PC-3 (cell line): Measurements from ENCODE around the gene MC1R. TPM values are rescaled to one million over a fixed set of nuclear protein-coding genes. Genes with fewer than 3 reads are reported as not detected.
A peak's percentile ranks its signal among the peaks of the same experiment; 100 is the strongest.

Experiments used
- ATAC-seq: fragments of 200-7000 bp; cut with Tn5 transposase; 2 replicates; pipeline ENCODE4 v1.9.1; 2020; ENCODE audit warnings: mild to moderate bottlenecking, moderate library complexity
- BruUV-seq: library from RNA; stranded (reverse); fragments of 400-500 nt; replicated peaks from 2 replicates; lab custom pipeline; 2021; lab: Mats Ljungman, UMichigan
- CTCF ChIA-PET: fragments of 300-600 bp; sonication (Branson Sonifier 250); formaldehyde crosslinking; loops from one replicate; lab custom pipeline; 2022; ENCODE audit warnings: antibody characterized with exemption; lab: Charles Lee
- POLR2A ChIA-PET: fragments of 300-600 bp; sonication (Branson Sonifier 250); formaldehyde crosslinking; loops from one replicate; lab custom pipeline; 2022; ENCODE audit warnings: antibody characterized with exemption; ENCODE audit not compliant: unreplicated experiment; lab: Charles Lee
- DNase-seq: peaks from one replicate; pipeline ENCODE4 v3.0.0-alpha.2; 2015
- H2AFZ ChIP-seq: fragments of 300-600 bp; sonication (generic); 2 replicates; pipeline ENCODE4 v1.6.0; 2016; ENCODE audit warnings: antibody characterized with exemption, low read length
- H3F3A ChIP-seq: fragments of 300-600 bp; sonication (generic); one replicate; pipeline ENCODE4 v1.6.0; 2017; ENCODE audit warnings: antibody characterized with exemption, low read length, control low read depth, mild to moderate bottlenecking; ENCODE audit not compliant: unreplicated experiment
- H3K27ac ChIP-seq: fragments of 300-600 bp; sonication (generic); 2 replicates; pipeline ENCODE4 v1.5.1; 2016; ENCODE audit warnings: mild to moderate bottlenecking, low read length
- H3K27me3 ChIP-seq: fragments of 300-600 bp; sonication (generic); 2 replicates; pipeline ENCODE4 v1.6.1; 2016; ENCODE audit warnings: low read length, mixed read lengths
- H3K36me3 ChIP-seq: fragments of 300-600 bp; sonication (generic); 2 replicates; pipeline ENCODE4 v1.6.1; 2016; ENCODE audit warnings: low read depth, mixed run types, low read length, mixed read lengths
- H3K4me1 ChIP-seq: fragments of 300-600 bp; sonication (generic); 2 replicates; pipeline ENCODE4 v1.5.1; 2016; ENCODE audit warnings: low read length; ENCODE audit not compliant: insufficient read depth
- H3K4me2 ChIP-seq: fragments of 300-600 bp; sonication (generic); 2 replicates; pipeline ENCODE4 v1.6.0; 2016; ENCODE audit warnings: low read length
- H3K4me3 ChIP-seq: fragments of 300-600 bp; sonication (generic); 2 replicates; pipeline ENCODE4 v1.5.1; 2016; ENCODE audit warnings: mild to moderate bottlenecking, low read length, mixed read lengths
- H3K79me2 ChIP-seq: fragments of 300-600 bp; sonication (generic); 2 replicates; pipeline ENCODE4 v1.6.1; 2017; ENCODE audit warnings: low read length, mixed read lengths
- H3K9ac ChIP-seq: fragments of 300-600 bp; sonication (generic); 2 replicates; pipeline ENCODE4 v1.6.0; 2016; ENCODE audit warnings: mild to moderate bottlenecking, low read length
- H3K9me2 ChIP-seq: fragments of 300-600 bp; sonication (generic); replicated peaks from 2 replicates; pipeline ENCODE4 v1.6.1; 2016; ENCODE audit warnings: mixed run types, low read length, mixed read lengths
- H3K9me3 ChIP-seq: fragments of 300-600 bp; sonication (generic); 2 replicates; pipeline ENCODE4 v1.6.1; 2016; ENCODE audit warnings: low read length, mixed read lengths
- H4K20me1 ChIP-seq: fragments of 300-600 bp; sonication (generic); 2 replicates; pipeline ENCODE4 v1.6.1; 2016; ENCODE audit warnings: low read length, mixed read lengths
- CTCF ChIP-seq: fragments of 300-600 bp; sonication (generic); conservative IDR thresholded peaks from 2 replicates; pipeline ENCODE4 v1.5.1; 2017; ENCODE audit warnings: antibody characterized with exemption, low read depth, mild to moderate bottlenecking, low read length
- EZH2 ChIP-seq: fragments of 300-600 bp; sonication (generic); IDR thresholded peaks from one replicate; pipeline ENCODE4 v1.6.1; 2017; ENCODE audit warnings: antibody characterized with exemption, mild to moderate bottlenecking, low read length; ENCODE audit not compliant: unreplicated experiment
- EZH2phosphoT487 ChIP-seq: fragments of 300-600 bp; sonication (generic); IDR thresholded peaks from 2 replicates; pipeline ENCODE4 v1.6.1; 2018; ENCODE audit warnings: mild to moderate bottlenecking, antibody characterized with exemption, low read length, borderline replicate concordance
- intact Hi-C: fragments of 100-400 bp; cut with micrococcal nuclease; formaldehyde crosslinking; loops from 2 replicates; pipeline ENCODE4 v1.9.0; 2023
- total RNA-seq: library from RNA; depleted of rRNA; stranded (reverse); fragments of >200 nt; gene quantifications from 2 replicates; pipeline ENCODE4 v1.2.3, GENCODE V29; 2014

MC1R gene
- total RNA-seq, 1 experiment from 2014 or later, result 4.2 TPM

DNA sequence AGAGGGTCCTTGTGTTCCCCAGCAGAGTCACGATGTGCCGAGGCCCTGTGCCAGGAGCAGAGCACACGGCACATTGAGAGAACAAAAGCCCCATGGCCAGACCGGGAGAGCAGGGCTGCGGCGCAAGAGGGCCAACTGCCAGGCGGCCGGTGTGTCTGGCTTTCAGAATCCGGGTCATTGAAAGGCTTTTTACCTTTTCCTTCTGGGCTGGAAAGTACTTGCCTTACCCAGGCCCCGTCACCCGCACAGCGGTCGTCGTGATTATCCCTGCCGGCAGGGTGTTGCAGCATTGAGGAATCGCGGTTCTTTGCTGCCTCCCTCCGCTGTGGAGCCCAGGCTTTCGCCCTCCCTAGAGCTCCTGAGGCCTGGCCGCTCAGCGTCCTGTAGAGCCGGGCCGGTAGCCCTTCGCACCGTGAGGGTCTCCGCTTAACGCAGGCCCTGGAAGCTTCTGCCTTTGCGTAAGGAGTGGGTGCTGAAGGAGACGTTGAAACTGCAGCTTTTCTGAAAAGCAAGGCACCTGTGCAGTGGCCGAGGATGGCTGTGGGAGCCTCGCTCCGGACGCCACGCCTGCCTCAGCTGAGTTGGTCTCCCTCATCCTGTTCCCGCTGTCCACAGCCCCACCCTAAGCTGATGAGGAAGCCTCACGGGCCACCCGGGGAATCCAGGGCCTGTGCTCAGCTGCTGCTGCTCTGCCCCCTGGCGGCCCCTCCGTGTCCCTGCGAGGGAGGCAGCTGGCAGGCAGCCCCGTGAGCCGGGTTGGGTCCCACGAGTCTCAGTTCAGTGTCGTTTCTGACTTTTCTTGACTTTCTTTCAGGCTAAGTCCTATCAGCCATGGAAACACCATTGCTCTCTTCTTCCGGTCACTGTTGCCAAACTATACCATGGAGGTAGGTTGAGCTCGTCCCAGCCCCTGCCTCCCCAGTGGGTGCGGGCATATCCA is 8.6 kb upstream of the MC1R start:
- H3K4me1 ChIP-seq, result no peaks in the 10 kb centered on the region
- H3K4me2 ChIP-seq, result no peak overlapping the region
- BruUV-seq, result no TSS peak
- DNase-seq (peak; percentile 53), ATAC-seq (peak; percentile 80)
- POLR2A ChIA-PET, result no interaction called here
- no peaks in the 10 kb centered on the region for H3K79me2 ChIP-seq
- no peak overlapping the region for H3K9ac ChIP-seq
- H2AFZ ChIP-seq, result no peak overlapping the region
- no peak overlapping the region for H3K4me3 ChIP-seq
- H4K20me1 ChIP-seq, result no peaks in the 10 kb centered on the region
- H3K9me2 ChIP-seq, result no peaks in the 10 kb centered on the region
- TF ChIP-seq EZH2, result no peak
- TF ChIP-seq CTCF, result peak; percentile 73
- intact Hi-C loops, result no loop called here
- H3K36me3 ChIP-seq, result peaks cover 23% of the 10 kb centered on the region
- no peak overlapping the region for H3K27ac ChIP-seq
- H3K27me3 ChIP-seq, result no peaks in the 10 kb centered on the region
- H3K9me3 ChIP-seq, result no peaks in the 10 kb centered on the region
- CTCF ChIA-PET, result no interaction called here
- H3F3A ChIP-seq, result no peaks in the 10 kb centered on the region

DNA sequence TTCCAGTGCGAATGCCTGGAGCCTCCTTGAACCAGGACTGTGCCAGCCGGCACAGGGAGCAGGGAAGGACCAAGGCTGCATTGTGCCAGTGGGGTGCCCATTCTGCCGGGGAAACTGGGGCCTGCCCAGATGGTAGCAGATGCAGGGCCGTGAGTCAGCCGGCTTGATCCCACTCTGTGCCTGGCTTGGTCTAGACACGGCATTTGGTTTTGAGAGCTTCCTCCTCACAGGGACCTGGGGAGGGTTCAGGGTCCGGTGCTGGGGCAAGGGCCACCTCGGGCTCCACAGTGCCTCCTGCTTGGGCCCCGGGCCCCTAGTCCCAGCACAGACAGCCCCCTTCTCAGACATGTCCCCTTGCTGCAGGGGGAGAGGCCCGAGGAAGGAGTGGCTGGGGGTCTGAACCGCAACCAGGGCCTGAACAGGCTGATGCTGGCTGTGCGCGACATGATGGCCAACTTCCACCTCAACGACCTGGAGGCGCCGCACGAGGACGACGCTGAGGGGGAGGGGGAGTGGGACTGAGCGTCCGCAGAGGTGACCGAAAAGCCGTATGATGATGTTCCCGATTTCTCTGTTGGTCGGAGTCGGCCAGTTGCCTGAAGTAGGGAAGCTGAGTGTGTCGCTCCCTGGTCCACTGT is 7.8 kb upstream of the MC1R start:
- no peak overlapping the region for H3K4me2 ChIP-seq
- H3F3A ChIP-seq, result no peaks in the 10 kb centered on the region
- no peaks in the 10 kb centered on the region for H3K4me1 ChIP-seq
- H3K27ac ChIP-seq, result no peak overlapping the region
- H3K9ac ChIP-seq, result no peak overlapping the region
- ATAC-seq (no peak), DNase-seq (no peak)
- no peaks in the 10 kb centered on the region for H3K27me3 ChIP-seq
- CTCF ChIA-PET, result no interaction called here
- H2AFZ ChIP-seq, result no peak overlapping the region
- H3K79me2 ChIP-seq, result no peaks in the 10 kb centered on the region
- H3K9me2 ChIP-seq, result no peaks in the 10 kb centered on the region
- H4K20me1 ChIP-seq, result no peaks in the 10 kb centered on the region
- no peak overlapping the region for H3K4me3 ChIP-seq
- POLR2A ChIA-PET, result no interaction called here
- no TSS peak for BruUV-seq
- no peaks in the 10 kb centered on the region for H3K9me3 ChIP-seq
- TF ChIP-seq EZH2phosphoT487 (no peak), EZH2 (no peak), CTCF (no peak)
- intact Hi-C loops, result no loop called here
- H3K36me3 ChIP-seq, result peaks cover 18% of the 10 kb centered on the region

- Histone ChIP-seq H3K27ac (no peak overlapping the region), H3K9me3 (no peaks in the 10 kb centered on the region), H3K27me3 (no peaks in the 10 kb centered on the region), H3K4me2 (no peak overlapping the region), H2AFZ (no peak overlapping the region), H4K20me1 (no peaks in the 10 kb centered on the region), H3K9ac (no peak overlapping the region), H3K4me1 (no peaks in the 10 kb centered on the region), H3K4me3 (no peak overlapping the region), H3K9me2 (no peaks in the 10 kb centered on the region), H3F3A (no peaks in the 10 kb centered on the region), H3K36me3 (peaks cover 13% of the 10 kb centered on the region), H3K79me2 (no peaks in the 10 kb centered on the region)
- no TSS peak for BruUV-seq
- CTCF ChIA-PET, result no interaction called here
- intact Hi-C loops, result no loop called here
- TF ChIP-seq CTCF (no peak), EZH2 (no peak), EZH2phosphoT487 (no peak)
- ATAC-seq, result no peak
- no peak for DNase-seq
- POLR2A ChIA-PET, result no interaction called here
Measured at GRCh38 chr16:89911375-89911774, 7.3 kb upstream of the MC1R start.
